GM15510 (cell line): ENCODE data around the gene ZBTB44.

ENCODE experiments used
- POLR2A ChIP-seq: IDR thresholded peaks from 3 replicates; pipeline ENCODE4 v1.6.1; 2011; ENCODE audit warnings: borderline replicate concordance; ENCODE audit not compliant: insufficient read length; ENCODE audit errors: extremely low read depth

Gene ZBTB44

DNA sequence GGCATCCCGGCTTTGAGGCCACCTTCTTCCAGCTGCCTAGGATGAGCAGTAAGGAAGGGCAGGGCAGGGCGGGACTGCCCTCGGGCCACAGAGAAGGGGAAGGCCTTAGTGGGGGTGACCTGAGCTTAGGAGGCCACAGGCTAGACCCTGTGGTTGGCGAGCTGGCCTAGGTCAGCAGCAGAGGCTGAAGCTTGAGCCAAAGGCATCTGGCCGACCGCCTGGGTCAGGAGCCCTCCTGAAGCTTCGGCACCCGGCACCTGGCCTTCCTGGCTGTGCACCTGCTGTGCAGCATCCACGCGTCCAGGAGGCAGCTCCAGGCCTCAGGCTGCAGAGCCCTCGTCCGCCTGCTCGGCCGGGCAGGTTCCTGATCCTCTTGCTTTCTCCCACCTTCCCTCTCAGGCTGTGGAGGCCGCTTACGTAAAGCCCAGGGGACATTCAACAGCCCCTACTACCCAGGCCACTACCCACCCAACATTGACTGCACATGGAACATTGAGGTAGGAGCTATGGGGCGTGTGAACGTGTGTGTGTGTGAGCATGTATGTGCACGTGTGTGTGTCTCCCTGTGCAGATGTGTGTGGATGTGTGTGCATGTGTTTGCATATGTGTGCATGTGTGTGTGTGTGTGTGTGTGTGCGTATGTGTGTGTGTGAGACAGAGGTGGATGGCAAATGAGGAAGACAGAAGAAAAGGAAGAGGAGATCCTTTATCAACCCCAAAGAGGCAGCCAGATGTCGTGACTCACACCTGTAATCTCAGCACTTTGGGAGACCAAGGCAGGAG, 120.3 kb downstream of the ZBTB44 start:
- no peak for TF ChIP-seq POLR2A

DNA sequence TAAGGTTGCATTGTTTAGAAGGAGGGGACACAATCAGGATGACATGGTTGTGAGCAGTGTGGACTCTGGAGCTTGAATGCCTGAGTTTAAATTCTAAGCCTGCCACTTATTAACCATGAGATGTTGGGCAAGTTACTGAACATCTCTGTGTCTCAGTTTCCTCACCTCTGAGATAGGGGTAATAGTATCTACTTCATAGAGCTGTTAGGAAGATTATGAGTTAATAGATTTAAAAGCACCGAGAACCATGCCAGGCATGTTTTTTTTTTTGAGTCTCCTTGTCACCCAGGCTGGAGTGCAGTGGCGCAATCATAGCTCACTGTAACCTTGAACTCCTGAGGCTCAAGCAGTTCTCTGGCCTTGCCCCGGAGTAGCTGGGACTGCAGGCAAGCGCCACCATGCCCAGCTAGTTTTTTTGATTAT, 121.9 kb downstream of the ZBTB44 start:
- TF ChIP-seq POLR2A = no peak

DNA sequence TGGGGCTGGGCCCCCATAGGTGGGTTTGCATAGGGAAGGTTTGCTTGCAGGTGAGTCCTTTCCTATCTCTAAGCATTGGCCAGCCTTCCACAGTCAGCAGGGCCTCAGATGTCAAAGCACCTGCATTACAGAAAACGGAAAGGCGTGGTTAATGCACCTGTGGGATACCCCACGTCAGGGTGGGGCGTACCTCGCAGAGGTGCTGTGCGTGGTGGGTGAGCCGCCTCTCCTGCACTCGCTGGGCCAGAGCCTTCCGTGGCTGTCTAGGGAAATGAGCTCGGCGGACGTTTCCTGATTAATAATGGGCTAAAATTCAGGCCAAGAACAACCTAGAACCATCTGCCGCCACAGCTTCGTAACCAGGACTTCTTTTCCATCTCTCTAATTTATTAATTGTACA, 122.8 kb downstream of the ZBTB44 start:
- no peak for TF ChIP-seq POLR2A

DNA sequence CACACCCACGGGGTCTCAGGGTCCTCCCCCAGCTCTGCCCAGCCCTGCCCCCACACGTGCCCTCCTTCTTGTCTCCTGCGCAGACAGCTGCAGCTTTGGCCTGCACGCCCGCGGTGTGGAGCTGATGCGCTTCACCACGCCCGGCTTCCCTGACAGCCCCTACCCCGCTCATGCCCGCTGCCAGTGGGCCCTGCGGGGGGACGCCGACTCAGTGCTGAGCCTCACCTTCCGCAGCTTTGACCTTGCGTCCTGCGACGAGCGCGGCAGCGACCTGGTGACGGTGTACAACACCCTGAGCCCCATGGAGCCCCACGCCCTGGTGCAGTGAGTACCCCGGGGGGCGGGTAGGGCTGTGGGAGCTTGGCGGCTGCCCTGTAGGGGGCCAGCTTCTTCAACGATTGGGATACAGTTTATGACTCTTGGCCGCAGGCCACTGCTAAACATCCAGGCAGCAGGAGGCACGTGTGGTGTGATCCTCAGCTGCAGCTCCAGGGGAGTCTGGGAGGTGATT, 124.3 kb downstream of the ZBTB44 start:
- TF ChIP-seq POLR2A = no peak

DNA sequence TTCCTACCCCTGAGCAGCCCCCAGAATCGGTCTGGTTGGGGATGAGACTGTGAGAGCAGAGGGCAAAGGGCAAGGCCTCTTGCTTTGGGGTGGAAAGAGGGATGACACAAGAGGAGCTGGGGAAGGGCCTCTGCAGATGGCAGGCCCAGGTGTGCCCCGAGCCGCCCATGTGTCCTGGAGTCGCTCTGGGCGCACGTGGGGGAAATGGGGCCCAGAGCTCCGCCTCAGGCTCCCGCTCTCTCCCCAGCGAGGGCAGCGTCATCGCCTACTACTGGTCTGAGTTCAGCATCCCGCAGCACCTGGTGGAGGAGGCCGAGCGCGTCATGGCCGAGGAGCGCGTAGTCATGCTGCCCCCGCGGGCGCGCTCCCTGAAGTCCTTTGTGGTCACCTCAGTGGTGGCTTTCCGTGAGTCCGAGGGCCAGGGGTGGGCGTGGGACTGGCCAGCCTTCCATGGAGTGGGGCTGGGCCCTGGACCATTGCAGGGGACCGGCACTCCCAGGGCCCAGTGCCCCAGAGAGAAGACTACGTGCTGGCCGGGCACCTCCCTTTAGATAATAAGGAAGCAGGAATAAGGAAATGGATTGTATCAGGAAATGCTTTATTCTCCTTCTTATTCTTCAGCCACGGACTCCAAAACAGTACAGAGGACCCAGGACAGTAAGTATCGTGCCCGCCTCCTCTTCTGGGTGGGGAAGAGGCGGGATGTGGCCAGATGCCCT, 125.1 kb downstream of the ZBTB44 start:
- no peak for TF ChIP-seq POLR2A

DNA sequence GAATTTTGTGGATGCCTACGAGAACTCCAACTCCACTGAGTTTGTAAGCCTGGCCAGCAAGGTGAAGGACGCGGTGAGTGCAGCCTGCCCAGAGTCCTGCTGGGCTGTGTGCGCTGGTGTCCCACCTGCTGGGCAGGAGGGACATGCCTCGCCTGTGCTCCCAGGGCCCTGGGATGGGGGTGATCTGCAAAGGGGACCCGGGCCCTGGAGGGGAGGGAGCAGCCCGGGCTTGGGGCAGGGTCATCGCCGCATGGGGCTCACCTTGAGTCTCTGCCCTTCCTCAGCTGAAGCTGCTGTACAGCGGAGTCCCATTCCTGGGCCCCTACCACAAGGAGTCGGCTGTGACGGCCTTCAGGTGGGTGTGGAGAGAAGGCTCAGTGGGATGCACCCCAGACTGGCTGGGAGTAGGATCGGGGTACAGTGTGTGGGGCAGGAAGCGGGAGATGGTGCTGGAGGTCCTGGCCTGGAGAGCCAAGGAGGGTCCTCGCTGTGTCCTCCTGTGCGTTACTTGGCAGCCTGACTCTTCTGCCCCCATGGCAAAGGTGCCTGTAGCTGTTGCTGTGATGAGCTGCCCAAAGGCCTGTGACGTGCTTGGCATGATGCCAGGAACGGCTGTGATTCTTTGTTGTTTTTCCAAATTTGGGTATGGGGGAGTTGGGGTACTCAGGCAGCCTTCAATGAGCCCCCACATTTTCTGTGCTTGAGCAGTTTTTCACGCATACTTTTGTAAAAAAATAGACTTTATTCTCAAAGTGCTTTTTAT, 126.0 kb downstream of the ZBTB44 start:
- no peak for TF ChIP-seq POLR2A

DNA sequence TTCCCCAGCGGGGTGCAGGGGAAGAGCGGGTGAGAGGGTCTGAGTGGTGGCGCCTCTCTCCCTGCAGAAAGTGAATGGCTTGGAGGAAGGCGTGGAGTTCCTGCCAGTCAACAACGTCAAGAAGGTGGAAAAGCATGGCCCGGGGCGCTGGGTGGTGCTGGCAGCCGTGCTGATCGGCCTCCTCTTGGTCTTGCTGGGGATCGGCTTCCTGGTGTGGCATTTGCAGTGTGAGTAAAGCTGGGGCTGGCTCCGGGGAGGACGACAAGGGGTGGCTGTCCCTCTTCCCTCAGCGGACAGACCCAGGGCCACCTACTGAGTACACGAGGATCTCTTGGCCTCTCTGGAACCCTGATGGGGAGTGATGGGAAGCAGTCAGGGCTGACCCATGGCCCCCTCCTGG, 126.7 kb downstream of the ZBTB44 start:
- no peak for TF ChIP-seq POLR2A

DNA sequence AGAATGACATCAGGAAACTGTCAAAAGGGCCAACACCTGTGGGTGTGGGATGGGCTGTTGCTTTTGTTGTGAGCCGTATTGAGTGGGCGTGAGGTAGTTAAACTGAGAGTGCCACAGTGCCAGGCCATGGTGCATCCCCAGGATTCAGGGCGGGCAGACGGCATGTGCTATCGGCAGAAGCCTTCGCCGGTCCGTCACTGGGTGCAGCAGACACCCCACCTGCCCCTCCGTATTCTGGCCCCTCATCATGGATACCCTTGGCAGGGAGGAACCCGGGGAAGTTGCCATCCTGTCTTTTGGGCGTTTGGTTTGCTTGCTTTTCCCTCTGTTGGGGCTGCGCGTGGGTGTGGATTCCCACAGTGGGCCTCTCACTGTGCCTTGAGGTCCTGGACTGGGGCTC, 127.6 kb downstream of the ZBTB44 start:
- TF ChIP-seq POLR2A = no peak

DNA sequence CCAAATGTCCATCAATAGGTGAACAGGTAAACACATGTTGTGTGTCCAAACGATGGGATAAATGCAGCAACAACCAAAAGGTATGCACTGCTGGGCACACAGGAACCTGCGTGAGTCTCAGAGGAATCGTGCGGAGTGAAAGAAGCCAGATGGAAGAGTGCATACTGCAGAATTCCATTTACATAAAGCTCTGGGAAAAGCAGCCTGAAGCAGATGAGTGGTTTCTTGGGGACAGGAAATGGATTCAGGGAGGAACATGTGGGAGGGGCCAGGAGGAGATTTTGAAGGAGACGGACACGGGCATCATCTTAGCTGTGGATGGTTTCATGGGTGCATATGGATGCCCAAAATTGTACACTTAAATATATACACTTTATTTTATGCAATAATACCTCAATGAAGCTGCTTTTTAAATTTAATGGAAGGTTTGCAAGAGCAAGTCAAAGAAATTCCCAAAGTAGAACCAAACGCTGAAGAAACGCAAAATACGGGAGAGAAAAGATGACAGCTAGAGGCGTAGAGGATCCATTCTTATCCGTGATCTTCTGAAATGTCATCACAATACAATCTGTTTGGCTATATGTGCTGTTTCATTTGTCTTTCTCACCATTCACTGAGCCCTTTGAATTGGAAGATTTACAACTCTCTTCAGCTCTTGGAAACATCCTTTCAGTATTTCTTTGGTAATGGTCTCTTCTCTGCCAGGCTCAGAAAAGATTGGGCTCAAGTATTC, 130.7 kb downstream of the ZBTB44 start:
- no peak for TF ChIP-seq POLR2A

DNA sequence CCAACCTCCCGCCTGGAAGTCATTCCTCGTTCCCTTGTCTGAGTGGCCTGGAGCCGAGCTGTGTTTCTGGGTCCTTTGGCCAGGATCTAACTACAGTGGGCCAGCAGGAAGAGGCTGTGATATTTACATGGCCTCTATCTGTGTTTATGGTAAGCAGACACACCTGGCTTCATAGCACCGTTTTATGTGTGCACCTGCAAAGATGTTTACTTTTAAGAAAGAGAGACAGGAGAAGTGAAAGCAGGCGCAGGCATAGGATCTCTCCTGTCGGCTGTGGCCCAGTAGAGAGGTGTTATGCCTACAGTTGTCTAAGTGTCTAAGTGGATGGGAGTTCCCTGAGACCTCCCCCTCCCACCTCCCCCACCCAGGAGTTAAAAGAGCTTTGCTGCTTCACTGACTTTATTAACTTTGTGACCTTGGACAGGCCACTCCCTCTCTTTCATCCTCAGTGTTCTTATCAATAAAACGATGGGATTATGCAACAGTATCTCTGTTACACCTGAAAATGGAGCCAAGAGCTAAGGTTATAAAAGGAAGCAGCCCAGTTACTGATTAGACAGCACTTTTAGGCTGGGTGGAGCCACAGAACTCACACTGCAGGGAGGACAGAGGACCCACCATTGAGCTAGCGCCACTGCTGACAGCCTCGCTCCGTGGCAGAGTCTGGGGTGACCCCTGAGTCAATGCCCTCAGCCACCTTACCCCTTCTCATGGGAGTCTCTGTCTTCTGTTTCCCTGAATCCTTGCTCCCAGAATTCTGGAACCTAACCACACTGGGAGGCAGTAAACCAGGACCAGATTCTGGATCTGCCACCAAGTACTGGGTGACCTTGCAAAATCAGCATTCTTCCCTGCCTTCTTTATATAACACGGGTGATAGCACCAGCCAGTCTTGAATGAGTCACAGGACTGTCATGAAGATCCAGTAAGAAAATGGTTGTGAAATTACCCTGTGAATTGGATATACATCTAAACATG, 133.1 kb downstream of the ZBTB44 start:
- TF ChIP-seq POLR2A = no peak

DNA sequence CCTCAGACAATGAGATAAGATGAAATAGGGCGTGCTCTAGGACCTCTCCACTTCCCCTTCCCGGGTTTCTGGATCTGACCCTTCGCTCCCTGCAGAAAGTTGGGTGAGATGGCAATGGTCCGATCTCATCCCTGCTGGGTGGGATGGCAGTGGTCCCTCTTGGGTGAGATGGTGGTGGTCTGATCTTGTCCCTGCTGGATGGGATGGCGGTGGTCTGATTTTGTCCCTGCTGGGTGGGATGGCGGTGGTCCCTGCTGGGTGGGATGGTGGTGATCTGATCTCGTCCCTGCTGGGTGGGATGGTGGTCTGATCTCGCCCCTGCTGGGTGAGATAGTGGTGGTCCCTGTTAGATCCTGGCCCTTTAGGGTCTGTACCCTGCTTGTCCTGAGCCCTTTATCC, 133.8 kb downstream of the ZBTB44 start:
- TF ChIP-seq POLR2A = no peak

DNA sequence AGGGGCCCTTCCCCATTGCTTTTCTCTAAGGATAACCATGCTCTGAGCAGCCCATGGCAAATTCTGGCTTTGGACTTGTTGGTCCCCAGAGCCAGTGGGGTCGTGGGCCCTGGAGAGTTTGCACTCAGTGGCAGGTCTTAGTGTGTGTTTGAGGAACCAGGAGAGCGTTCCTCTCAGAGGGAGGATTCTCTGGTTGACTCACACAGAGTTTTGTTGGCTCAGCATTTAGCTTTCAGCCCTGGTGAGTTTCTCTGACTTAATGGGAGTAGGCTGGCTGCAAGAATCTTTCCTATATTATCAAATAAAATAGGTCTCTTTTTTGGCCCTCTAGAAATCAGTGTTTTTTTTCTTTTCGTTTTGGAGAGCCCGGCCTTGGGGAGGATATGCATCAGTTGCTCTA, 134.2 kb downstream of the ZBTB44 start:
- TF ChIP-seq POLR2A = no peak
